HepG2 (cell line): ENCODE results near the gene ARL3. TPM values are rescaled to one million over a fixed set of nuclear protein-coding genes. Genes with fewer than 3 reads are reported as not detected.
A peak's percentile ranks its signal among the peaks of the same experiment; 100 is the strongest.

Experiments
- CREB1 ChIP-seq, 2 experiments: fragments of 450-650 bp in 1 of 2; IDR thresholded peaks; 2 replicates each; pipeline ENCODE4 v1.6.1; 2016 to 2017; ENCODE audit warnings: control low read depth in 1 of 2, mild to moderate bottlenecking in 1 of 2, missing compliant biosample characterization in 1 of 2, missing genetic modification characterization in 1 of 2
- FOXP4 ChIP-seq: sonication (generic); formaldehyde crosslinking; IDR thresholded peaks from 2 replicates; pipeline ENCODE4 v1.4.0; 2020; ENCODE audit warnings: missing genetic modification reagents
- GFI1 ChIP-seq: sonication (generic); formaldehyde crosslinking; IDR thresholded peaks from 2 replicates; pipeline ENCODE4 v1.5.0; 2020; ENCODE audit warnings: missing genetic modification reagents, mild to moderate bottlenecking, borderline replicate concordance
- HNRNPLL ChIP-seq: fragments of 200-400 bp; formaldehyde crosslinking; IDR thresholded peaks from 2 replicates; pipeline ENCODE4 v1.6.1; 2017; ENCODE audit warnings: mild to moderate bottlenecking, low read depth, low read length; ENCODE audit not compliant: poor library complexity, severe bottlenecking
- KMT2A ChIP-seq: sonication (generic); formaldehyde crosslinking; IDR thresholded peaks from 2 replicates; pipeline ENCODE4 v1.4.0; 2020; ENCODE audit warnings: missing genetic modification reagents
- MAF1 ChIP-seq: sonication (generic); formaldehyde crosslinking; IDR thresholded peaks from 2 replicates; pipeline ENCODE4 v1.5.0; 2020; ENCODE audit warnings: missing genetic modification reagents, borderline replicate concordance
- MEF2D ChIP-seq: sonication (generic); formaldehyde crosslinking; IDR thresholded peaks from 2 replicates; pipeline ENCODE4 v1.5.1; 2020; ENCODE audit warnings: mild to moderate bottlenecking, missing genetic modification reagents
- NFIB ChIP-seq: sonication (generic); formaldehyde crosslinking; IDR thresholded peaks from 2 replicates; pipeline ENCODE4 v1.9.0; 2021; ENCODE audit warnings: missing genetic modification reagents, mild to moderate bottlenecking, borderline replicate concordance
- RELA ChIP-seq: sonication (generic); formaldehyde crosslinking; IDR thresholded peaks from 2 replicates; pipeline ENCODE4 v1.4.0; 2020; ENCODE audit warnings: missing genetic modification reagents
- SNAPC4 ChIP-seq: sonication (generic); formaldehyde crosslinking; IDR thresholded peaks from 2 replicates; pipeline ENCODE4 v1.4.0; 2020; ENCODE audit warnings: mild to moderate bottlenecking, missing genetic modification reagents
- SRY ChIP-seq: sonication (generic); formaldehyde crosslinking; IDR thresholded peaks from 2 replicates; pipeline ENCODE4 v1.8.0; 2022; ENCODE audit warnings: mild to moderate bottlenecking, missing genetic modification reagents
- ZC3H4 ChIP-seq: sonication (generic); formaldehyde crosslinking; IDR thresholded peaks from 2 replicates; pipeline ENCODE4 v1.4.0; 2020; ENCODE audit warnings: missing genetic modification reagents, borderline replicate concordance
- ZIK1 ChIP-seq: sonication (generic); formaldehyde crosslinking; IDR thresholded peaks from 2 replicates; pipeline ENCODE4 v1.5.0; 2020; ENCODE audit warnings: mild to moderate bottlenecking, low read depth, missing genetic modification reagents, borderline replicate concordance
- ZKSCAN1 ChIP-seq: fragments of 150-350 bp; IDR thresholded peaks from 2 replicates; pipeline ENCODE4 v1.6.1; 2014; ENCODE audit warnings: low read length
- ZMAT5 ChIP-seq: sonication (generic); formaldehyde crosslinking; IDR thresholded peaks from 2 replicates; pipeline ENCODE4 v1.5.0; 2020; ENCODE audit warnings: mild to moderate bottlenecking, low read depth, missing genetic modification reagents, borderline replicate concordance
- ZNF251 ChIP-seq: sonication (generic); formaldehyde crosslinking; IDR thresholded peaks from 2 replicates; pipeline ENCODE4 v1.9.0; 2021; ENCODE audit warnings: mild to moderate bottlenecking, missing genetic modification reagents
- ZNF260 ChIP-seq: sonication (generic); formaldehyde crosslinking; IDR thresholded peaks from 2 replicates; pipeline ENCODE4 v1.4.0; 2020; ENCODE audit warnings: missing genetic modification reagents, low read depth, mild to moderate bottlenecking, borderline replicate concordance
- ZNF431 ChIP-seq: sonication (generic); formaldehyde crosslinking; IDR thresholded peaks from 2 replicates; pipeline ENCODE4 v1.9.0; 2022; ENCODE audit warnings: missing genetic modification reagents, low read depth, mild to moderate bottlenecking, borderline replicate concordance
- ZNF567 ChIP-seq: sonication (generic); formaldehyde crosslinking; IDR thresholded peaks from 2 replicates; pipeline ENCODE4 v1.8.1; 2023; ENCODE audit warnings: mild to moderate bottlenecking, missing genetic modification reagents, borderline replicate concordance
- ZNF570 ChIP-seq: sonication (generic); formaldehyde crosslinking; IDR thresholded peaks from 2 replicates; pipeline ENCODE4 v1.4.0; 2020; ENCODE audit warnings: mild to moderate bottlenecking, missing genetic modification reagents, borderline replicate concordance
- ZNF614 ChIP-seq: IDR thresholded peaks from 2 replicates; pipeline ENCODE4 v1.6.1; 2018; ENCODE audit warnings: missing biosample characterization, missing genetic modification reagents, inconsistent platforms, borderline replicate concordance
- ZNF672 ChIP-seq: sonication (generic); formaldehyde crosslinking; IDR thresholded peaks from 2 replicates; pipeline ENCODE4 v1.8.1; 2022; ENCODE audit warnings: missing genetic modification reagents
- ZNF678 ChIP-seq: sonication (generic); formaldehyde crosslinking; IDR thresholded peaks from 2 replicates; pipeline ENCODE4 v1.4.0; 2020; ENCODE audit warnings: mild to moderate bottlenecking, missing genetic modification reagents
- ZNF766 ChIP-seq: sonication (generic); formaldehyde crosslinking; IDR thresholded peaks from 2 replicates; pipeline ENCODE4 v1.5.0; 2020; ENCODE audit warnings: missing genetic modification reagents, borderline replicate concordance
- ZNF792 ChIP-seq: IDR thresholded peaks from 2 replicates; pipeline ENCODE4 v1.6.1; 2016
- polyA plus RNA-seq, 8 experiments: library from polyadenylated mRNA; depleted of rRNA in 3 of 8; stranded (reverse) in 7 of 8; unstranded in 1 of 8; fragments of >200 nt; fragmentation: Illumina TruSeq in 4 of 8; extraction: Trizol in 4 of 8; gene quantifications; 2 replicates each; pipeline versions ENCODE4 v1.2.1 to v1.2.3, GENCODE V29; 2011 to 2016; ENCODE audit warnings: low read depth in 4 of 8, missing spikeins in 1 of 8, mixed read lengths in 1 of 8; ENCODE audit not compliant: insufficient read depth in 1 of 8
- total RNA-seq, 5 experiments: library from RNA; depleted of rRNA; stranded (reverse); fragments of >200 nt; fragmentation: Illumina TruSeq; extraction: Trizol; gene quantifications; 2 replicates each; pipeline ENCODE4 v1.2.3, GENCODE V29; 2016; ENCODE audit warnings: low read depth in 1 of 5

The ARL3 gene
- total and polyA plus RNA-seq, 2 of the 13 experiments (the other 11 are each of a cell fraction or from before 2014, with no cell fraction given), result 5.2 to 6.6 TPM

GRCh38 chr10:102678842-102679289, 35.3 kb downstream of the ARL3 start (continued):
- TF ChIP-seq SNAPC4 (CRISPR knock-in tag) (no peak), SRY (CRISPR knock-in tag) (no peak; the same call in 1 of the 2 replicates), RELA (no peak), ZNF567 (CRISPR knock-in tag) (no peak), ZNF766 (no peak), ZNF251 (no peak), ZNF431 (no peak), GFI1 (CRISPR knock-in tag) (no peak), ZNF614 (no peak), ZKSCAN1 (no peak), ZMAT5 (no peak), ZNF570 (CRISPR knock-in tag) (no peak), ZC3H4 (CRISPR knock-in tag) (no peak), ZNF672 (no peak), KMT2A (peak; percentile 48; the same call in 1 of the 2 replicates), MEF2D (CRISPR knock-in tag) (no peak), ZIK1 (CRISPR knock-in tag) (no peak), FOXP4 (peak; percentile 67), ZNF792 (CRISPR knock-in tag) (0 out of 2 replicates have a peak, but pooled peaks have one; percentile 15), CREB1 (IDR thresholded peaks at IDR 0.05) (no peak), CREB1 (CRISPR knock-in tag; IDR thresholded peaks at IDR 0.05) (no peak), ZNF678 (CRISPR knock-in tag) (no peak), HNRNPLL (no peak), NFIB (CRISPR knock-in tag) (no peak), ZNF260 (no peak), MAF1 (CRISPR knock-in tag) (no peak)
